Peyer's patch (tissue), 4 donors: ENCODE data around the gene GALK2. TPM values are rescaled to one million over a fixed set of nuclear protein-coding genes. Genes with fewer than 3 reads are reported as not detected.
"Not testable (repeated sequence)": the region's sequence is repeated elsewhere in the genome, so short reads cannot be mapped to it uniquely, and the experiment has no call there.

Experiments used
- DNase-seq, 3 donors: peaks; one replicate each; pipeline ENCODE4 v3.0.0-alpha.2; 2017 to 2019
- H3K27ac ChIP-seq, 4 donors: fragments of 200-600 bp; sonication (generic); one replicate each; pipeline ENCODE4 v1.5.1; 2016 to 2019
- H3K27me3 ChIP-seq, 2 donors: fragments of 200-600 bp; sonication (generic); one replicate each; pipeline ENCODE4 v1.5.1; 2019
- H3K36me3 ChIP-seq, 3 donors: fragments of 200-600 bp; sonication (generic); one replicate each; pipeline ENCODE4 v1.5.1; 2016 to 2019
- H3K4me1 ChIP-seq, 4 donors: fragments of 200-600 bp; sonication (generic); one replicate each; pipeline ENCODE4 v1.5.1; 2016 to 2019
- H3K4me3 ChIP-seq, 4 donors: fragments of 200-600 bp; sonication (generic); 1 replicate in 3 of 4; 2 replicates in 1 of 4; pipeline ENCODE4 v1.5.1; 2016 to 2019; ENCODE audit warnings: mild to moderate bottlenecking in 1 of 4
- H3K9me3 ChIP-seq, 4 donors: fragments of 200-600 bp; sonication (generic); one replicate each; pipeline ENCODE4 v1.5.1; 2016 to 2019; ENCODE audit warnings: mild to moderate bottlenecking in 1 of 4
- POLR2A ChIP-seq, 2 donors: fragments of 450-650 bp; IDR thresholded peaks; one replicate each; pipeline ENCODE4 v1.5.1; 2017; ENCODE audit warnings: antibody characterized with exemption in 2 of 2, mild to moderate bottlenecking in 2 of 2, moderate library complexity in 2 of 2
- total RNA-seq, 4 donors: library from RNA; depleted of rRNA; stranded (reverse); fragments of >200 nt; gene quantifications; one replicate each; pipeline ENCODE4 v1.1.0, GENCODE V29; 2016
- TF ChIP-seq, protein P1 (sequence below), 6 experiments: fragments of 450-650 bp in 4 of 6; fragments of 200-600 bp in 2 of 6; sonication (generic) in 1 of 6; IDR thresholded peaks; one replicate each; pipeline ENCODE4 v1.5.1; 2017 to 2019; ENCODE audit warnings: antibody characterized with exemption in 6 of 6, mild to moderate bottlenecking in 3 of 6, moderate library complexity in 1 of 6

GALK2 gene
- total RNA-seq, 4 donors from 2014 or later, result 33.4 to 61.9 (median 44.3) TPM

GRCh38 chr15:49182128-49182527, 12.1 kb downstream of the GALK2 start:
- Histone ChIP-seq H3K9me3 (no peaks in the 10 kb centered on the region), H3K27me3 (no peaks in the 10 kb centered on the region), H3K4me1 (no peaks in the 10 kb centered on the region), H3K27ac (no peak overlapping the region), H3K36me3 (no peaks in the 10 kb centered on the region), H3K4me3 (no peak overlapping the region)
- TF ChIP-seq, protein P1, sequence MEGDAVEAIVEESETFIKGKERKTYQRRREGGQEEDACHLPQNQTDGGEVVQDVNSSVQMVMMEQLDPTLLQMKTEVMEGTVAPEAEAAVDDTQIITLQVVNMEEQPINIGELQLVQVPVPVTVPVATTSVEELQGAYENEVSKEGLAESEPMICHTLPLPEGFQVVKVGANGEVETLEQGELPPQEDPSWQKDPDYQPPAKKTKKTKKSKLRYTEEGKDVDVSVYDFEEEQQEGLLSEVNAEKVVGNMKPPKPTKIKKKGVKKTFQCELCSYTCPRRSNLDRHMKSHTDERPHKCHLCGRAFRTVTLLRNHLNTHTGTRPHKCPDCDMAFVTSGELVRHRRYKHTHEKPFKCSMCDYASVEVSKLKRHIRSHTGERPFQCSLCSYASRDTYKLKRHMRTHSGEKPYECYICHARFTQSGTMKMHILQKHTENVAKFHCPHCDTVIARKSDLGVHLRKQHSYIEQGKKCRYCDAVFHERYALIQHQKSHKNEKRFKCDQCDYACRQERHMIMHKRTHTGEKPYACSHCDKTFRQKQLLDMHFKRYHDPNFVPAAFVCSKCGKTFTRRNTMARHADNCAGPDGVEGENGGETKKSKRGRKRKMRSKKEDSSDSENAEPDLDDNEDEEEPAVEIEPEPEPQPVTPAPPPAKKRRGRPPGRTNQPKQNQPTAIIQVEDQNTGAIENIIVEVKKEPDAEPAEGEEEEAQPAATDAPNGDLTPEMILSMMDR (IDR thresholded peaks at IDR 0.05), result no peak
- TF ChIP-seq POLR2A (IDR thresholded peaks at IDR 0.05), result no peak
- no peak for DNase-seq

- DNase-seq, H3K27me3 ChIP-seq, H3K9me3 ChIP-seq, H3K27ac ChIP-seq, H3K36me3 ChIP-seq, H3K4me1 ChIP-seq, H3K4me3 ChIP-seq: not testable (repeated sequence)
Measured at GRCh38 chr15:49183741-49184140, 13.7 kb downstream of the GALK2 start.

- Histone ChIP-seq H3K9me3 (no peaks in the 10 kb centered on the region), H3K27me3 (no peaks in the 10 kb centered on the region), H3K27ac (no peak overlapping the region), H3K36me3 (no peaks in the 10 kb centered on the region), H3K4me1 (no peaks in the 10 kb centered on the region), H3K4me3 (no peak overlapping the region)
- no peak for DNase-seq
- no peak for TF ChIP-seq POLR2A (IDR thresholded peaks at IDR 0.05)
- TF ChIP-seq, protein P1 (IDR thresholded peaks at IDR 0.05), result no peak
Measured at GRCh38 chr15:49185473-49185872, 15.4 kb downstream of the GALK2 start.

- no peaks in the 10 kb centered on the region for H3K9me3 ChIP-seq
- no peaks in the 10 kb centered on the region for H3K36me3 ChIP-seq
- no peak for DNase-seq
- H3K27ac ChIP-seq, result no peak overlapping the region
- TF ChIP-seq, protein P1 (IDR thresholded peaks at IDR 0.05), result no peak
- no peak for TF ChIP-seq POLR2A (IDR thresholded peaks at IDR 0.05)
- H3K4me1 ChIP-seq, result no peaks in the 10 kb centered on the region
- no peak overlapping the region for H3K4me3 ChIP-seq
- H3K27me3 ChIP-seq, result no peaks in the 10 kb centered on the region
Measured at GRCh38 chr15:49187549-49188245, 17.6 kb downstream of the GALK2 start.

DNA sequence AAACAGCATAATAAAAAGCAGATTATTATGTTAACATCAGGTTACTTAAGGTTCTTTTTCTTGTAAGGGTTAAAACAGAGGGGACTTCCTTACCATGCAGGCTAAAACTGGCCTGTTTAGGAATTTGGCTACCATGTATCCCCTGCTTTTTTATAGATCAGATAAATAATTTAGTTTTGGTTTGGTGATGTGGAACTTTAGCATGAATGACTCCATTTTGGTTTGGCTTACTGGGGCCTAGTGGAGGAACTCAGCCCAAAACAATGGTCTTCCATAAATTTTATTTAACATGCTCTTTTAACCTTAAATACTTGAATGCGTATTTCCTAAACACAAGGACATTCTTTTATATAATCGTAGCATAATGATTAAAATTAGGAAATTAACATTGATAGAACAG, 18.9 kb downstream of the GALK2 start:
- no peak for DNase-seq
- Histone ChIP-seq H3K4me3 (no peak overlapping the region), H3K4me1 (no peaks in the 10 kb centered on the region), H3K9me3 (no peaks in the 10 kb centered on the region), H3K27ac (no peak overlapping the region), H3K27me3 (no peaks in the 10 kb centered on the region), H3K36me3 (no peaks in the 10 kb centered on the region)
- no peak for TF ChIP-seq POLR2A (IDR thresholded peaks at IDR 0.05)
- TF ChIP-seq, protein P1 (IDR thresholded peaks at IDR 0.05), result no peak

- H3K9me3 ChIP-seq, result no peaks in the 10 kb centered on the region
- DNase-seq, result no peak
- H3K4me3 ChIP-seq, result no peak overlapping the region
- H3K36me3 ChIP-seq, result no peaks in the 10 kb centered on the region
- H3K27ac ChIP-seq, result no peak overlapping the region
- no peaks in the 10 kb centered on the region for H3K27me3 ChIP-seq
- no peaks in the 10 kb centered on the region for H3K4me1 ChIP-seq
- TF ChIP-seq, protein P1 (IDR thresholded peaks at IDR 0.05), result no peak
Measured at GRCh38 chr15:49189631-49190030, 19.6 kb downstream of the GALK2 start.
